ENCODE measurements around the gene KXD1.
"Not testable (repeated sequence)": the region's sequence is repeated elsewhere in the genome, so short reads cannot be mapped to it uniquely, and the experiment has no call there.

Gene KXD1

GRCh38 chr19:18587561-18587960 lies 29.9 kb downstream of the KXD1 start:
- no peak for DNase-seq

GRCh38 chr19:18587962-18588610 lies 30.4 kb downstream of the KXD1 start:
- DNase-seq, result no peak

GRCh38 chr19:18588611-18589379 lies 31.1 kb downstream of the KXD1 start, which contains the start of gene REX1BD:
REX1BD (plus strand) TSS chr19:18588798; CDS start chr19:18588802, 4 bp downstream.
- peak; percentile 32 for DNase-seq

- DNase-seq, result peak; percentile 14
Observed at GRCh38 chr19:18589380-18590272, 32.0 kb downstream of the KXD1 start.

GRCh38 chr19:18590273-18591272 lies 32.9 kb downstream of the KXD1 start:
- no peak for DNase-seq

GRCh38 chr19:18591735-18592385 lies 34.2 kb downstream of the KXD1 start:
- DNase-seq, result no peak

GRCh38 chr19:18592732-18593131 lies 35.1 kb downstream of the KXD1 start:
- not testable (repeated sequence) for DNase-seq

GRCh38 chr19:18593367-18594095 lies 35.9 kb downstream of the KXD1 start:
- DNase-seq, result no peak

- peak; percentile 60 for DNase-seq
Observed at GRCh38 chr19:18594096-18594823, 36.6 kb downstream of the KXD1 start.

- no peak for DNase-seq
Observed at GRCh38 chr19:18594824-18595373, 37.2 kb downstream of the KXD1 start.

GRCh38 chr19:18595475-18595874 lies 37.8 kb downstream of the KXD1 start:
- no peak for DNase-seq

GRCh38 chr19:18596752-18597157 lies 39.1 kb downstream of the KXD1 start:
- DNase-seq, result no peak

GRCh38 chr19:18597809-18598660 lies 40.4 kb downstream of the KXD1 start:
- no peak for DNase-seq

- DNase-seq, result no peak
Observed at GRCh38 chr19:18599485-18599884, 41.8 kb downstream of the KXD1 start.

- DNase-seq, result not testable (repeated sequence)
Observed at GRCh38 chr19:18600692-18601397, 43.2 kb downstream of the KXD1 start.

GRCh38 chr19:18601875-18602274 lies 44.2 kb downstream of the KXD1 start:
- no peak for DNase-seq

GRCh38 chr19:18603255-18603957 lies 45.7 kb downstream of the KXD1 start:
- no peak for DNase-seq
